Small intestine (tissue), 7 donors: ENCODE data around the gene BACH2. TPM values are rescaled to one million over a fixed set of nuclear protein-coding genes. Genes with fewer than 3 reads are reported as not detected.
"Not testable (repeated sequence)": the region's sequence is repeated elsewhere in the genome, so short reads cannot be mapped to it uniquely, and the experiment has no call there.

Source experiments
- DNase-seq, 2 donors: peaks; one replicate each; pipeline versions ENCODE4 v3.0.0 to v3.0.0-alpha.2; 2013
- FAIRE-seq: peaks from 2 replicates; lab custom pipeline; 2012; peaks lifted over from hg19 to GRCh38; lab: Jason Lieb, UNC
- H3K27ac ChIP-seq, 3 donors: one replicate each; pipeline ENCODE4 v1.5.1; 2013; ENCODE audit warnings: low read length in 2 of 3, mild to moderate bottlenecking in 2 of 3, control low read depth in 1 of 3, inconsistent platforms in 1 of 3, low read depth in 1 of 3, moderate library complexity in 1 of 3
- H3K27me3 ChIP-seq, 3 donors: one replicate each; pipeline ENCODE4 v1.6.1; 2013; ENCODE audit warnings: low read length in 3 of 3, inconsistent platforms in 1 of 3; ENCODE audit not compliant: control insufficient read depth in 3 of 3, insufficient read depth in 3 of 3
- H3K36me3 ChIP-seq, 3 donors: one replicate each; pipeline ENCODE4 v1.6.1; 2013; ENCODE audit warnings: low read length in 3 of 3, inconsistent platforms in 1 of 3, low read depth in 1 of 3, mild to moderate bottlenecking in 1 of 3, moderate library complexity in 1 of 3; ENCODE audit not compliant: control insufficient read depth in 3 of 3, insufficient read depth in 2 of 3
- H3K4me1 ChIP-seq, 3 donors: one replicate each; pipeline ENCODE4 v1.6.1; 2013; ENCODE audit warnings: low read length in 2 of 3, inconsistent platforms in 1 of 3, low read depth in 1 of 3, mild to moderate bottlenecking in 1 of 3, moderate library complexity in 1 of 3; ENCODE audit not compliant: control insufficient read depth in 3 of 3, insufficient read depth in 2 of 3
- H3K4me3 ChIP-seq, 3 donors: one replicate each; pipeline ENCODE4 v1.5.1; 2013; ENCODE audit warnings: low read length in 3 of 3, control low read depth in 1 of 3, inconsistent platforms in 1 of 3, low read depth in 1 of 3, mild to moderate bottlenecking in 1 of 3, moderate library complexity in 1 of 3
- H3K9me3 ChIP-seq, 2 donors: one replicate each; pipeline ENCODE4 v1.6.1; 2013; ENCODE audit warnings: low read depth in 1 of 2, low read length in 1 of 2; ENCODE audit not compliant: control insufficient read depth in 2 of 2, insufficient read depth in 1 of 2
- WGBS, 3 donors: extraction: QIAGEN DNeasy Blood & Tissue Kit; methylation state at CpG; one replicate each; pipeline ENCODE4 v1.1.7; 2013; 5-methylcytosine and 5-hydroxymethylcytosine counted together
- polyA plus RNA-seq, 4 donors: library from polyadenylated mRNA; stranded (reverse) in 3 of 4; unstranded in 1 of 4; fragments of 200-250 nt in 3 of 4; fragments of 120-200 nt in 1 of 4; gene quantifications; one replicate each; pipeline versions ENCODE4 v1.2.1 to v1.2.3, GENCODE V29; 2013
- donor health status: healthy with polysubstance abuse.
- donor health status: control.
- donor health status: control.
- donor health status: Bipolar disorder and iron deficiency.
- donor health status: healthy.

Gene BACH2
- polyA plus RNA-seq, 4 donors = under 0.01 to 1.4 (median 0.67) TPM; not detected in 1

DNA sequence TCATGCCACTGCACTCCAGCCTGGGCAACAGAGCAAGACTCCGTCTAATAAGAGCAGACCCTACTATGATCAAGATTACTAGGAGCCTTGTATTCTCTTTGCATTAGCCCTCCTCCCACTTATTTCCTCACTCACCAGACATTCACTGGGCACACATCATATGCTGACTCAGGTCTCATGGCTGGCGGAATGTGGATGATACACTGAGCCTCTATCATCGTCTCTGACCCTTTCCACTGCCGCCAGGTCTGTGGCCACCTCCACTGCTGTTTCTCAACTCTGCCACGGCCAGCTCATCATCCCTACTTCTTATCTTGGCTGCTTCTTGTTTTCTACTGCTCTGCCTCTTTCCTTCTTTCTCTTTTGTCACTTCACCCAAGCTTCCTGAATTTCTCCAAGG, 161.0 kb downstream of the BACH2 start:
- H3K27me3 ChIP-seq = no peaks in the 10 kb centered on the region
- 84 to 91% (median 90%) methylated on average over 5 of the region's 5 CpGs for WGBS, 3 donors
- no peak overlapping the region for H3K27ac ChIP-seq
- no peak overlapping the region for H3K4me3 ChIP-seq
- peaks cover 0 to 2% (median 0%) of the 10 kb centered on the region in 3 donors for H3K36me3 ChIP-seq
- H3K4me1 ChIP-seq = no peaks in the 10 kb centered on the region
- FAIRE-seq (no peak), DNase-seq (no peak)
- peaks cover 0 to 2% of the 10 kb centered on the region in 2 donors for H3K9me3 ChIP-seq

GRCh38 chr6:90133664-90134063, 163.0 kb downstream of the BACH2 start:
- not testable (repeated sequence) for H3K4me3 ChIP-seq, H3K27ac ChIP-seq, H3K27me3 ChIP-seq, FAIRE-seq, H3K9me3 ChIP-seq, H3K4me1 ChIP-seq, H3K36me3 ChIP-seq, DNase-seq
- 12 to 92% (median 47%) methylated on average over 1 to 3 of the region's 3 CpGs for WGBS, 3 donors

DNA sequence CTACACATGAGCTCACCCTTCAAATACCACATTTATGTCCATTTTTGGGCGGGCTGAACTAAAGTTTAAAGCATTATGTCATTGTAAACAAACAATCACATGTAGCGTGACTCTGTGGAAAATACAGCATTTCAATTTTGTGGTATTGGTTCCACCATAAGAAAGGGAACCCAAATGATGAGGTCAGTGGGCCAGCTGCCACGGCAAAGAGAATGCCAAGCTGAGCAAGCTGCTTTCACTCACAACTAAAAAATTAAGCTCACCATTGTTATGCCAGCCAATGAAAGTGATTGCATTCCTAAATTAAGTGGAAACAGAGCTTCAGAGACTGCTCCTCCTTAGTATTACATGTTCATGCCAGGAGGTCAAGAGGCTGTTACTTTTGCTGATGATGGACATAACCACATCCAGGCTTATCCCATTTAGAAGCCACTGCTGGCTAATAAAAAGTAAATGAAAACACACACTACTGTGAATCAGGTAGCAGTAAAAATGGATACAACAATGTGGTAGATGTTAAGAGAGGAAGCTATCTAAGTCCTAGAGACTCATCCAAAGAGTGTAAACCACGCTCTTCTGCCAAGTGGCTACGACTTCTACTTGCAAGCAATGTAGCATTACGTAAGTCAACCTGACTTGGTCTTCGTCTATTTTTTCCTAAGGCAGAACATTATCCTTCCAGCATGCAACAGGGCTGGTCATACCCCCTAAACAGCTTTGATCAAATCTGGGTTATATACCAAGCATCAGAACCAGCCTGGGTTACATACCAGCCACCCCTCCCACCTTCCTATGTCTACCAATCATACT, 164.8 kb downstream of the BACH2 start:
- Histone ChIP-seq H3K4me3 (no peak overlapping the region), H3K36me3 (peaks cover 0 to 2% (median 0%) of the 10 kb centered on the region in 3 donors), H3K9me3 (no peaks in the 10 kb centered on the region), H3K27me3 (no peaks in the 10 kb centered on the region), H3K27ac (no peak overlapping the region), H3K4me1 (no peaks in the 10 kb centered on the region)
- FAIRE-seq (no peak), DNase-seq (no peak)
- 71 to 83% (median 80%) methylated on average over 7 of the region's 7 CpGs for WGBS, 3 donors

DNA sequence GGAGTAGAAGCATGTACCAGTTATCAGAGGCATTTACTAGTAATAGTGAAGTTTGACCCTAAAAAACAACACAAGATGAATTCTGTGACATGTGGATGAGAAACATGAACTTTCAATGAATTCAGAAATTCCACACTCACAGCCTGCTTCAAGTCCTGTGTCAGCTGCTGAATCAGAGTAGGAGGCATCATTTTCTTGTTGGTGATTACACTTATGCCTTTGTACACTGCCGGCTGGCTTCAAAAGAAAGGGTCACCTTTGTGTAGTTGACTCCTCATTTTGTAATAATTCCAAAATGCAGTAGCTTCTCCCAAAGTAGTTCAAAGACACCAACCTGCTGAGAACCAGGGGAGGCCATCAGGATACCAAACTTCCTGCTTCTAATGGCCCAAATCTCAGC, 165.5 kb downstream of the BACH2 start:
- no peak for FAIRE-seq
- Histone ChIP-seq H3K4me1 (no peaks in the 10 kb centered on the region), H3K4me3 (no peak overlapping the region), H3K27ac (no peak overlapping the region), H3K36me3 (peaks cover 0 to under 1% (median 0%) of the 10 kb centered on the region in 3 donors), H3K9me3 (no peaks in the 10 kb centered on the region), H3K27me3 (no peaks in the 10 kb centered on the region)
- no peak for DNase-seq
- 82 to 87% (median 84%) methylated on average over 1 of the region's 1 CpG for WGBS, 3 donors

DNA sequence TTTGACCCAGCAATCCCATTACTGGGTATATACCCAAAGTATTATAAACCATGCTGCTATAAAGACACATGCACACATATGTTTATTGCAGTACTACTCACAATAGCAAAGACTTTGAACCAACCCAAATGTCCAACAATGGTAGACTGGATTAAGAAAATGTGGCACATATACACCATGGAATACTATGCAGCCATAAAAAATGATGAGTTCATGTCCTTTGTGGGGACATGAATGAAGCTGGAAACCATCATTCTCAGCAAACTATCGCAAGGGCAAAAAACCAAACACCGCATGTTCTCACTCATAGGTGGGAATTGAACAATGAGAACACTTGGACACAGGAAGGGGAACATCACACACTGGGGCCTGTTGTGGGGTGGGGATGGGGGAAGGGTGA, 168.0 kb downstream of the BACH2 start:
- H3K27ac ChIP-seq, DNase-seq, H3K27me3 ChIP-seq, FAIRE-seq, H3K36me3 ChIP-seq, H3K4me1 ChIP-seq, H3K4me3 ChIP-seq, H3K9me3 ChIP-seq: not testable (repeated sequence)
- 80% methylated on average over 2 of the region's 2 CpGs; no CpG with 5 or more reads in 2 of the 3 donors for WGBS, 3 donors

DNA sequence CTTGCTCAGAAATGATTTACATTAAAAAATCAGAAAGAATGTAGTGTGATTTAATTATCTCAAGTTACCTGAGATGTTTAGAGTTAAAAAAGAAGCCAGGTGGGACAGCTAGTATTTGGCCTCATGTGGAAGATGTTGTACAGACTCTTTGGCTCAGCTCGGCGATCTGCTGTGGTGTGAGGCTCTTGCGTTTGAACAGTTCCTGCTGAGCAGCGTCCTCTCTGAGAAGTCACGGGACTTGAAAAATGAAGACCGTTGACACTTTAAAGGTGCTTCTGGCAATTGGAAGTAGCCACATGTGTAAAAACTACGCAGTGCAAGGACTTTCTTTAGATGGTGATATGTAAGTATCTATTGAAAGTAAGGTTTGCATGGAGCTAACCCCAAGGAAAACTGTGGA, 169.0 kb downstream of the BACH2 start:
- Histone ChIP-seq H3K4me3 (no peak overlapping the region), H3K27ac (no peak overlapping the region), H3K4me1 (no peaks in the 10 kb centered on the region), H3K36me3 (no peaks in the 10 kb centered on the region), H3K9me3 (no peaks in the 10 kb centered on the region), H3K27me3 (no peaks in the 10 kb centered on the region)
- FAIRE-seq (no peak), DNase-seq (no peak)
- WGBS, 3 donors = 81 to 89% (median 85%) methylated on average over 7 of the region's 7 CpGs

GRCh38 chr6:90126839-90127238, 169.8 kb downstream of the BACH2 start:
- H3K36me3 ChIP-seq = no peaks in the 10 kb centered on the region
- H3K4me3 ChIP-seq = no peak overlapping the region
- no peak overlapping the region for H3K27ac ChIP-seq
- H3K9me3 ChIP-seq = no peaks in the 10 kb centered on the region
- FAIRE-seq (no peak), DNase-seq (no peak)
- 76 to 81% (median 80%) methylated on average over 4 of the region's 4 CpGs for WGBS, 3 donors
- H3K27me3 ChIP-seq = no peaks in the 10 kb centered on the region
- H3K4me1 ChIP-seq = no peaks in the 10 kb centered on the region

DNA sequence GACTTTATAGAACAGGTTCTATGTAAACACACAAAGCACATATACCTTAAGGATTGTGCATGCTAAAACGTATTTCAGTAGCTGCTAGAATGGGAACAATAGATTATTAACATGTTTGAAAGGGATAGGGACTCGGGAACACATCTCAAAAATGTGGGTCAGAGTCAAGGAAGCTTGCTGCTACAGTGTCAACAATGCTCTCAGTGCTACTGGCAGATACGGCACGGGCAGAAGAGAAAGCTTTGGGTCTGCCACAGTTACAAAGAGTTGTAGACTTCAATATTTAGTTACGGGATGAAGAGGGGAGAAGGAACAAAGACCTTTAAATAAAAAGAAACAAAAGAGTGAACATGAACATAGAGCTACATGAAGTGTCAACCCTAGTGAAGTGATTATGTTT, 170.5 kb downstream of the BACH2 start:
- 24 to 57% (median 38%) methylated on average over 5 of the region's 5 CpGs for WGBS, 3 donors
- Histone ChIP-seq H3K9me3 (no peaks in the 10 kb centered on the region), H3K4me3 (no peak overlapping the region), H3K4me1 (no peaks in the 10 kb centered on the region), H3K27me3 (no peaks in the 10 kb centered on the region), H3K36me3 (no peaks in the 10 kb centered on the region), H3K27ac (no peak overlapping the region)
- DNase-seq (no peak), FAIRE-seq (no peak)
